Activated naive CD8-positive, alpha-beta T cell (primary cell): ENCODE measurements around the gene TRMT10B.
"Not testable (repeated sequence)": the region's sequence is repeated elsewhere in the genome, so short reads cannot be mapped to it uniquely, and the experiment has no call there.

Source experiments
- H3K27ac Mint-ChIP-seq: one replicate; pipeline ENCODE4 v1.8.0; 2021; ENCODE audit warnings: mixed read lengths
- H3K27me3 Mint-ChIP-seq: one replicate; pipeline ENCODE4 v1.8.0; 2021; ENCODE audit warnings: mixed read lengths
- H3K36me3 Mint-ChIP-seq: one replicate; pipeline ENCODE4 v1.8.0; 2021; ENCODE audit warnings: mixed read lengths
- H3K4me1 Mint-ChIP-seq: one replicate; pipeline ENCODE4 v1.8.0; 2021; ENCODE audit warnings: low read depth, mixed read lengths
- H3K4me3 Mint-ChIP-seq: one replicate; pipeline ENCODE4 v1.8.0; 2021; ENCODE audit warnings: mild to moderate bottlenecking, mixed read lengths
- H3K9me3 Mint-ChIP-seq: one replicate; pipeline ENCODE4 v1.8.0; 2021; ENCODE audit warnings: low read depth, mixed read lengths

The TRMT10B gene

DNA sequence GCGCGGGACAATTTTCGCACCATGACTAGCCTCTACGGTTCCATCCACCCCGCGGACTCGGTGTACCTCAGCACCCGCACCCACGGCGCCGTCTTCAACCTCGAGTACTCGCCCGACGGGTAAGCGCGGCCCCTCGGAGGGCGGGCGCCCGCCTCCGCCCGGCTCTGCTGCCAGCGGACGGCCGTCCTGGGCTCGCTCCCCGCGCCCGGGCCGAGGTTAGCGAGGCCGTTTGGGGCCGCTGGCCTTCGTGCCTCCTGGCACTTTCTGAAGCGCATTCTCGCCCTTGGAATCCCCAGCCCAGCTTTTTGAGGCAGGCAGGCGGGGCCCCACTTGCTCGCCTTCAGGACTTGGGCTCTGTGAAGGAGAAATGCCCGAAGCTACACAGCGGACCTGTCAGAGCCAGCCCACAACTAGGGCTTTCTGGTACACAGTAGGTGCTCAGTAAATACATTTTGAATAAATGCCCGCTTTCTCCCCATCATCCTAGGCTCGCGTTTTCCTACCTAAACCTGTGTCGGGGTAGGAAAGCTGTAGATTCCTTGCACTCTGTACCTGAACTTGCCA lies 47.8 kb downstream of the TRMT10B start:
- peaks cover 44% of the 10 kb centered on the region for H3K4me1 Mint-ChIP-seq
- peak overlapping the region; percentile 72 for H3K27ac Mint-ChIP-seq
- H3K9me3 Mint-ChIP-seq: no peaks in the 10 kb centered on the region
- peak overlapping the region; percentile 95 for H3K4me3 Mint-ChIP-seq
- H3K36me3 Mint-ChIP-seq: peaks cover 4% of the 10 kb centered on the region
- no peaks in the 10 kb centered on the region for H3K27me3 Mint-ChIP-seq

- Mint-ChIP-seq H3K9me3 (no peaks in the 10 kb centered on the region), H3K4me1 (peaks cover 49% of the 10 kb centered on the region), H3K27me3 (no peaks in the 10 kb centered on the region), H3K4me3 (peak overlapping the region; percentile 95), H3K27ac (peak overlapping the region; percentile 25), H3K36me3 (peaks cover 4% of the 10 kb centered on the region)
Observed at GRCh38 chr9:37801959-37802711, 48.5 kb downstream of the TRMT10B start.

DNA sequence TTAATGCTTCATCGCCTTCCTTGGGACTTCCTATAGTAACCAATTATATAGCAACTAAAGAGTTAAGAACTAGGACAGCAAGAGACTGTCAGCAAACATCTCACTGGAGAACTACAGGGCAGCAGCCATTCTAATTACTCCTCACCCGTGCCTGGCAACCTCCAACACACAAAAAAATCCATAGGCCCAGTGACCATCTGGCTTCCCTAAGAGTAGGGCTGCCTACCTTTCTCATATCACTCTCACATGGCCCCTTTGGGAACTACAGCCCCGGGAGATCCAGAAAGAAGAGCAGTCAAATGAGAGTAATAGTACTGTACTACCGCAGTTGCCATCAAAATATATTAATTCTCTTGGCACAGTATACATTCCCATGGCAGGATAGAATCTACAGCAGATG lies 52.7 kb downstream of the TRMT10B start:
- peaks cover 40% of the 10 kb centered on the region for H3K4me1 Mint-ChIP-seq
- H3K9me3 Mint-ChIP-seq: no peaks in the 10 kb centered on the region
- H3K36me3 Mint-ChIP-seq: peaks cover 2% of the 10 kb centered on the region
- H3K27me3 Mint-ChIP-seq: no peaks in the 10 kb centered on the region
- no peak overlapping the region for H3K4me3 Mint-ChIP-seq
- H3K27ac Mint-ChIP-seq: no peak overlapping the region

- not testable (repeated sequence) for H3K36me3 Mint-ChIP-seq, H3K27me3 Mint-ChIP-seq, H3K4me3 Mint-ChIP-seq, H3K9me3 Mint-ChIP-seq, H3K27ac Mint-ChIP-seq
- H3K4me1 Mint-ChIP-seq: peaks cover 28% of the 10 kb centered on the region
Observed at GRCh38 chr9:37809676-37810075, 56.1 kb downstream of the TRMT10B start.

DNA sequence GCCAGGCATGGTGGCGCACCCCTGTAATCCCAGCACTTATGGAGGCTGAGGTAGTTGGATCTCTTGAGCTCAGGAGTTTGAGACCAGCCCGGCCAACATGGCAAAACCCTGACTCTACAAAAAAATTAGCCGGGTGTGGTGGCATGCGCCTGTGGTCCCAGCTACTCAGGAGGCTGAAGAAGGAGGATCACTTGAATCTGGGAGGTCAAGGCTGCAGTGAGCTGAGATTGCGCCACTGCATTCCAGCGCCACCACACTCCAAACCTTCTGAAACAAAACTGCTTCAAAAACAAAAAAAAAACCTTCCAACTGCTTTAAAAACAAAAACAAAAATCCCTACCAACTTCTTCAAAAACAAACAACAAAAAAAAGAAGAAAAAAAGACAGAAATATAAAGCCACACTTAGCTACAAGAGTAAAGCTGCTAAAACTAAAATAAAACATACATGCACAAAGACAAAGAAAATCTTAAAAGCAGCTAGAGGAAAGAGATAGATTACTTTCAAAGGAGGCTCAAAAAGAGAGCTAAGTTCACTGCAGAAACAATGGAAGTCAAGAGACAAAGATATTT lies 58.4 kb downstream of the TRMT10B start:
- H3K36me3 Mint-ChIP-seq: peaks cover 7% of the 10 kb centered on the region
- H3K9me3 Mint-ChIP-seq: no peaks in the 10 kb centered on the region
- H3K27me3 Mint-ChIP-seq: no peaks in the 10 kb centered on the region
- H3K27ac Mint-ChIP-seq: peak overlapping the region; percentile 19
- peaks cover 19% of the 10 kb centered on the region for H3K4me1 Mint-ChIP-seq
- no peak overlapping the region for H3K4me3 Mint-ChIP-seq

DNA sequence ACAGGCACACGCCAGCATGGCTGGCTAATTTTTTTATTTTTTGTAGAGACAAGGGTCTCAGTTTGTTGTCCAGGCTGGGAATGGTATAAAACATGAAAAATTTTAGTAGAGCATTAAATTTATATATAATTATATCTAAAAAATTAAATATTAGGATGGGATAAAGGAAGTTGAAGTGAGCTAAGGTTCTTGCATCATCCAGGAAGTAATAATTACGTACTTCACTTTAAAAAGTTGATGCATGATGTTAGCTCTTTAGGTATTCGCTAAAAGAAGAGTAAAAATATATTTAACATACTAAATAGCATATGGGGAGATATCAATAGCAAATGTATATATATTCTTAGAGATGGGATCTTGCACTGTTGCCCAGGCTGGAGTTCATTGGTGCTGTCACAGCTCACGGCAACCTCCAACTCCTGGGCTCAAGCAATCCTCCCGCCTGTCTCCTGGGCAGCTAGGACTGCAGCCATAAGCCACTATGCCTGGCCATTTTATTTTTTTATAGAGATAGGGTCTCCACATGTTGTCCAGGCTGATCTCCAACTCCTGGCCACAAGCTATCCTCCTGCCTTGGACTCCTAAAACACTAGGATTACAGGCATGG lies 59.3 kb downstream of the TRMT10B start:
- Mint-ChIP-seq H3K4me3 (no peak overlapping the region), H3K27me3 (no peaks in the 10 kb centered on the region), H3K27ac (no peak overlapping the region), H3K36me3 (peaks cover 7% of the 10 kb centered on the region), H3K4me1 (peaks cover 16% of the 10 kb centered on the region), H3K9me3 (no peaks in the 10 kb centered on the region)

- peaks cover 14% of the 10 kb centered on the region for H3K36me3 Mint-ChIP-seq
- H3K27me3 Mint-ChIP-seq: no peaks in the 10 kb centered on the region
- peaks cover 1% of the 10 kb centered on the region for H3K4me1 Mint-ChIP-seq
- H3K9me3 Mint-ChIP-seq: no peaks in the 10 kb centered on the region
- no peak overlapping the region for H3K4me3 Mint-ChIP-seq
- H3K27ac Mint-ChIP-seq: no peak overlapping the region
Observed at GRCh38 chr9:37818849-37819248, 65.2 kb downstream of the TRMT10B start.

DNA sequence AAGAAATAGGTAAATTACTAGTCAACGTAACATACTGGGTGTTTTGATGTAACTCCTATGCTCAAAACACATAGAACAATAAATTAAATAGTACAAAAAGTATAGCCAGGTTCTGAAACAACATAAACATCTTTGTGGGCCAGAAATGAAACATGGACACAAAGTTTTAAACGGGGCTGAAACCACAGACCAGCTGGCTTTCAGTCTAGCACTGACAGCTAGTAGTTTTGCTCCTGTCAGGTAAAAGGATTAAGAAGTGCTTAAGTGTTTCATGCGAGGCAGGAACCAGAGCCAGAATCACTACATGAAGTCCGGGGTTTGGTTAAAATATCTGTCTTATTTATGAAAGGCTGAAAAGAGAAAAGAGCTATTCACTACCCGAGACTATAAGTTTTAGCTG lies 66.5 kb downstream of the TRMT10B start:
- Mint-ChIP-seq H3K27me3 (no peaks in the 10 kb centered on the region), H3K4me1 (peaks cover under 1% of the 10 kb centered on the region), H3K4me3 (no peak overlapping the region), H3K9me3 (no peaks in the 10 kb centered on the region), H3K27ac (no peak overlapping the region), H3K36me3 (peaks cover 17% of the 10 kb centered on the region)

GRCh38 chr9:37825174-37825573 lies 71.6 kb downstream of the TRMT10B start:
- H3K36me3 Mint-ChIP-seq: peaks cover 22% of the 10 kb centered on the region
- not testable (repeated sequence) for H3K27ac Mint-ChIP-seq

GRCh38 chr9:37827483-37828165 lies 74.0 kb downstream of the TRMT10B start:
- Mint-ChIP-seq H3K4me3 (no peak overlapping the region), H3K27ac (no peak overlapping the region), H3K9me3 (no peaks in the 10 kb centered on the region), H3K36me3 (peaks cover 14% of the 10 kb centered on the region), H3K4me1 (no peaks in the 10 kb centered on the region), H3K27me3 (no peaks in the 10 kb centered on the region)

More at GRCh38 chr9:37825174-37825573, 71.6 kb downstream of the TRMT10B start:
- H3K9me3 Mint-ChIP-seq, H3K4me1 Mint-ChIP-seq, H3K4me3 Mint-ChIP-seq, H3K27me3 Mint-ChIP-seq: not testable (repeated sequence)
